Right renal pelvis (tissue), 4 donors: ENCODE data around the gene ATE1. TPM values are rescaled to one million over a fixed set of nuclear protein-coding genes. Genes with fewer than 3 reads are reported as not detected.
"Not testable (repeated sequence)": the region's sequence is repeated elsewhere in the genome, so short reads cannot be mapped to it uniquely, and the experiment has no call there.

Source experiments
- DNase-seq, 4 donors: peaks; one replicate each; pipeline ENCODE4 v3.0.0-alpha.2; 2013; ENCODE audit warnings: low read depth in 4 of 4, low spot score in 3 of 4, missing footprints in 1 of 4
- polyA plus RNA-seq, 4 donors: library from polyadenylated mRNA; unstranded; fragments of 120-200 nt; gene quantifications; one replicate each; pipeline ENCODE4 v1.2.1, GENCODE V29; 2013; ENCODE audit not compliant: insufficient read length in 4 of 4

Gene ATE1
- polyA plus RNA-seq, 4 donors = 36.3 to 48.4 (median 43.4) TPM

GRCh38 chr10:121702351-121703320, 225.2 kb downstream of the ATE1 start:
- DNase-seq = no peak

- DNase-seq = no peak
These were observed 227.4 kb downstream of the ATE1 start for GRCh38 chr10:121700416-121700815.

GRCh38 chr10:121699703-121700102, 228.1 kb downstream of the ATE1 start:
- not testable (repeated sequence) for DNase-seq

- DNase-seq = no peak
These were observed 228.9 kb downstream of the ATE1 start for GRCh38 chr10:121698902-121699301.

DNA sequence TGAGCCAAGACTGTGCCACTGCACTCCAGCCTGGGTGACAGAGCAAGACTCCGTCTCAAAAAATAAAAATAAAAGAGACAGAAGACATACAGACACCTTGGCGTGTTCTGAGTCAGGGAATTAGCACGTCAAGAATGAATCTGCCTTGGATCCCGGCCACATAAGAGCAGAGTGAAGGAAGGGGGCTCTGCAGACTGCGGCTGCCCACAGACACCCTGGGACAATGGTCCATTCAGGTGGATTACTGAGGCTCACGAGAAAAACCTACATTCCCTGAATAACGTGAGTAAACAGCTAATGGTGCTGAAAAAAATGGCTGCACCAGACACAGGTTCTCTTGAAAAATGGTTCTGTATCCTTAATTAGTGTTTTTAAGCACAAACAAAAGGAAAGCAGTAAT, 229.5 kb downstream of the ATE1 start:
- DNase-seq = no peak

GRCh38 chr10:121696854-121697253, 231.0 kb downstream of the ATE1 start:
- no peak for DNase-seq

DNA sequence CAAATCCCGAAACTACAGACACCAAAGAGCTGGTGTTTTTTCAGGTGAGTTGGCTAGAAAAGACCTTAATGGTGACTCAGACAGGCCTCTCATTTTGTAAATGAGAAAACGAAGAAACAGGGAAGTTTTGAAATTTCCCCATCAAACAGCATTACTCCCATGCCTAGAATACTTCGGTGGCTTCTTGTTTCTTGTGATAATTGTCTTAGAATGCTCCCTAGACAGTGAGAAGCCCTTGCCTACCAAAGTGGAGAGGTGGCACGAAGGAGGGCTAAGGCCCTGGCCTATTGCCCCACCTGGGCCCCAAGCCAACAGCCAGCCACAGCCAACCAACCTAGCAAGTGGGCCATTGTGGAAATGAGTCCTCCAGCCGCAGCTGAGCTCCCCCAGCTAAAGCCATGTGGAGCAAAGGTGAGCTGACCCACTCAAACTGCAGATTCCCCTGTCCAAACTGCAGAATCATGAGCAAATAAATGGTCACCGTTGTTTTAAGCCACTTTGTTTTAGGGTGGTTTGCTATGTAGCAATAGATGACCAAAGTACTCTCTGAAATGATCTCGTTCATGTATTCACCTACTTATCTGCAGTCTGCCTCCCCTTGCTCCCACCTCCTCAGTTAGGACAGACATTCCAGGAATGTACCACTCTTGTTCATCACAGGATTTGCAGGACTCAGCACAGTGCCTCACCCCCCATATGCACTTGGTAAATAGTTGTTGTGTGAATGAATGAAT, 231.9 kb downstream of the ATE1 start:
- no peak for DNase-seq

GRCh38 chr10:121694966-121695643, 232.7 kb downstream of the ATE1 start:
- DNase-seq = no peak

DNA sequence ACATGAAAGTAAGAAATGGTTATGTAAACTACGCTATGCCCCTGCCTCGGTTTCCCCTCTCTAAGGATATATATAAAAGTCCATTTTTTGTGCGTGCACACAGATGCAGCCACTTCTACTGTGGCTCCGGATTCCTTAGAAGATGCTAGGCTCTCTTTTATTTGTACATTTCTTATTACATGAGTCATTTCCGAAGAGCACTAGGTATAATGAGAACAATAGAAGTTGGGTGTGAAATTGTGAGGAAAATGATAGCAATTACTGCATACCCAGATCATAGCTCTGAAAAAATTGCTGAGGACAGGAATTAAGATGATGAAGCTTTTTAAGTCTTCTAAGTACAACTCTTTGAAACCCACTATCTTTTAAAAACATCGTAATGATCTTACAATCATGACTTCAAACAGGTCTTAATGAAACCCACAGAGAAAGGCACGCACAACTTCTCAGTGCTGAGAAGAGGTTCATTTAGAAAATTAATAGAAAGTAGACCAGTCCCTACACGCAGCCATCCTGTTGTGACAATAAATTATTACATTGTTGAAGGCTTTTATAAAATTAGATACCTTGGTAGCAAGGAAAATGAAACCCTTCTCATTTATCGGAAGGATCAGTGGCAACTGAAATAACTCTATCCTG, 233.4 kb downstream of the ATE1 start:
- no peak for DNase-seq

DNA sequence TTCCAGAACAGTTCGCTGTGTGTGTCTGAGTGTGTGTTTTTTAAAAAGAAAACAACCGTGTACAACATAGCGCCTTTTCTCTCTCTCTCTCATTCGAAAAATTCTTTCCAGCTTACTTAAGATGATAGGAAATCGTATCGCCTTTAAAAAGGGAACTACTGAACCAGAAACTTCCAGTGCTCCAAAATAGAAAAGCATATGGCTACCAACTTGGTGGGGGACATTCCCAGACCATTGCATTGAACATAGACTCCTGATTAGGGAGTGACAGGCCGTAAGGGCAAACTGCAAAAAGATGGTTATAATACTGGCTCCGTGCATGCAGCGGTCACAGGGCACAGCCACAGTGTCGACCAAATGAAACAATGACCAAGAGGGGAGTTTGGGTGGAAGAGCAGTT, 235.2 kb downstream of the ATE1 start:
- DNase-seq = no peak

DNA sequence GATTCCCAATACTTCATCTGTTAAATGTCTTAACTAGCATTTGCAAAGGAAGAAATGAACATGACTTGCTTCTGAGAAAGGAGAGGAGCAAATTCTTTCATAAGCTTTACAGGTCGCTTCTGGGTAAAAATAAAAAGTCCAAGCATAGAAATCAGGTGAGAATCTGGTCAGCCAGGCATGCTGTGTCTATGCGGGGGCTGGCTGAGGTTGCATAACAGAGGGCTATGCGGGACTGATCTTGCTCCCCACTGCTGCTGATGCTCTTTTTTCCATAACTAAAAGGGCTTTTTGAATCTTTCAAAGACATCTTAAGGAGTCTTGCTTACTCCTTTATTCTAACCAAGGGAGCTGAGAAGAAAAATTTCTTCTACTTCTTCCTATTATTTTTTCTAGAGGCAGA, 236.9 kb downstream of the ATE1 start:
- DNase-seq = no peak

Other genes starting within 250 kb of the ATE1 start
- 10 to 100 TPM; 74.5 to 91.2 (median 77.8) TPM for gene NSMCE4A, start 47.2 kb upstream of the ATE1 start, polyA plus RNA-seq
- 10 to 100 TPM; 40.9 to 55.4 (median 45.8) TPM for gene TACC2, start 61.1 kb upstream of the ATE1 start, polyA plus RNA-seq